GM18909 (cell line): Measurements from ENCODE around the gene SYNPR.

Experiments used
- ATAC-seq: cut with Tn5 transposase; IDR thresholded peaks from one replicate; pipeline ENCODE4 v1.9.1; 2021; ENCODE audit warnings: mild to moderate bottlenecking; ENCODE audit not compliant: unreplicated experiment, poor library complexity

The SYNPR gene

DNA sequence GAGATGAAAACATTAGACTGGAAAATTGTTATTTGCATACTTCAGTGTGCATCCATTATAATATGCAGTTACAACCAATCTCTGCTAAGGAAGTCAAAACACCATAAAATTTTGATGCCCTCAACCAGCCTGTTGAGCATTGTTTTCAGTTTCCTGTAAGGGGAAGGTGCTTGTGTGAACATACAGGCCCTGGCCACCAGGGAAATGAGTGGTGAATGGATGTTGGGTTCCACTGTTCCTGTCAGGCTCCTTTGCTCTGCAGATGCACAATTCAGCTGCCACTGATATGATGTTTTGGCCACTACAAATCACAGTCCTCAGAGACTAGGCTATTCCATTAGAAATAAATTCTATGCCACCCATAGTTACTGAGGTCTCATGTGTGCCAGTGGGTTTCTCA is 184.6 kb downstream of the SYNPR start:
- no peak for ATAC-seq

DNA sequence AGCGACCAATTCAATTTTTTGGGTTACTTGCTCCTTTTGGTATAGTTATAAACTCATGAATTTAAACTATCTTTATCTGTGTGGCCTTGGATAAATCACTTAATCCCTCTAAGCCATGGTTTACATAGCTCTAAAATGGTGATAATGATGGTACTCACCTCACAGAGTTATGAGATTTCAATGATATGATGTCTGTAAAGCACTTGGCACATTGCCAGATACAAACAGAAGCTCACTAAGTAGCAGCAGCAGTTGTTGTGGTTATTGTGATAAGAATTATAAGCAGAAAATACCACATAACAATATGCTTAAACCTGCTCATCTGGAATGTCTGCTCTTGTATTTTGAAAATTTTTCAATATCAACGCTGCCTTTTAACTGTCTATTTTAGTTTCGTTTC is 189.3 kb downstream of the SYNPR start:
- no peak for ATAC-seq

DNA sequence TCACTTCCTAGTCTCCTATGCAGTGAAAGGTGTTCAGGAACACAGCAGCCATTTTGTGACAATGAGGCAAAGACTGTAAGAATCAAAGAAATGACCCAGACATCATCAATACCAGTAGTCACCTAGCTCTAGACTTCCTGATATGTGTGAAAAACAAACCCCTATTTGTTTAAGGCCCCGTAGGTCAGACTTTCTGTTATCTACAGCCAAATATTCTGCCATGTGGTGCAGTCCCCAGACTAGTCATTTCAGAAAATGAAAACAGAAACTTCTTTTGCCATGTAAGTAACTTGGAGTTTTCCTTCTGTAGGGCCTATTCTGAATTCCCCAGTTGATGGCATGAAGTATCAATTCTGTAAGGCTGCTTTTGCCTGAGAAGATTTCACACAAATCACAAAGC is 192.6 kb downstream of the SYNPR start:
- no peak for ATAC-seq

DNA sequence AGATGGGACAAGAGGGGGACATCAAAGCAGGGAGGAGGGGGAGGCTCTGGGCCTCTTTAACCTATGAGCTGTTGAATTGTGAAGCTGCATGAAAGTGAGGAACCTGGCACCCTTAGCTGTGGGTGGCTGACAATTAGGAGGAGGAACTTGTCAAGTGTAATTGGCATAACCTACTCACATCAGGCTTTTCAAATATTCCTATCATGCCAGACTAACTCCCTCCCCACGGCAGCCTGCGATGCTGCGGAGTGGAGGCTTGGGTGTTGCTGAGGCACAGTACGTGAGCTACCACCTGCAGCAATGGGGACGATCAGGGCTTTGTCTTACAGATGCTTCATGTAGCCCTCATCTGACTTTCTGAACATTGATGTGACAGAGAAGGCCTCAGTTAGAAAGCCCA is 193.7 kb downstream of the SYNPR start:
- ATAC-seq: no peak

DNA sequence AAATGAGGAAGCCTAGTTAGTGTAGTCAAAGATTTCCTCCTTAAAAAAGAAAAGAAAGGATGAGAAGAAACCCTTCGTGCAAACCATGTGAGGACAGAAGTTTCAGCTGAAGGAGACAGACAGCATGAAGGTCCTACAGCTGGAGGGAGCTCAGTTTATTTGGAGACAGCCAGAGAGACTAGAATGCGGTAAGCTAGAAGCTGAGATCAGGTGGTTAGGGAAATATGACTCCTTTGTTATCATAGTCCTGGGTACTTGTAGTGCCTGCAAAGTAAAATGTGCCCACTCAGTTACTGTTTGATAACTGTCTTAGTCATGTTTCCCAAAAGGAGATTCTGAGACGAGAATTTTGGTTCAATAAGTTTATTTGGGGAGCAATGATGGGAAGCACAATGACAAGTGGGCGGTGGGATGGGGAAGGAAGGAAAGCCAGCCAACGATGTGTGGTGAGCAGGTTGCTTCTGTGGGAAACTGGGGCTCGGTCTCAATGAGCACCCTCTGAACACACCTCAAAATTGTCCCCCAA is 195.6 kb downstream of the SYNPR start:
- ATAC-seq: no peak

DNA sequence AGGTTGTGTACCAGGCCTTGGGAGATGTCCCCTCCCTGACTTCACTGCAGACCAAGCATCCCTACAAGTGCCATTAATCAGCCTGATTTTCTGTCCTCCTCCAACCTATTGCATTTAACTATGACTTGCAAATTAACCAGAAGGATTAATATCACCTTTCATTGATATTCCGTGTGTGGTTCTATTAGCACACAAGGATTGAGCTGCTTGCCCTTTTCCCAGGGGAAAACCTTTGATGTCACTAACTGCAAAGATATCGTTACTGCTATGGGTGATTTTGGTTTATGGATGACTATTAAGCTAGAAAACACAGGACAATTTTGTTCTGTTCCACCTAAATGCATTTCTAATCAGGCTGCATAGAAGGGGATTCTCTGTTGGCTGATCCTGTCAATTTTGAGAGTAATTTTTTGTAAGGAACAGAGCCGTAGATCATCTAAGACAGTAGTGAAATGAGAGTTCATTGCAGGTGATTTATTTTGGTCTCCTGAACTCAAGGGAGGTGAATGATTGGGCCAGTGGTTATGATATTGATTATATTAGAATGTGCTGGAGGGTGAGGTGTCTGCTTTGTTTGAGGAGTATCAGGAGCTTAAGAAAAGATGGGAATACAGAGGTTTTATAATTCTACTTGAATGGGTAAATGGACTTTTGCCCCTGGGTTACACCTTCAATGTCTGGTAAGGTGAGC is 196.9 kb downstream of the SYNPR start:
- ATAC-seq: no peak

DNA sequence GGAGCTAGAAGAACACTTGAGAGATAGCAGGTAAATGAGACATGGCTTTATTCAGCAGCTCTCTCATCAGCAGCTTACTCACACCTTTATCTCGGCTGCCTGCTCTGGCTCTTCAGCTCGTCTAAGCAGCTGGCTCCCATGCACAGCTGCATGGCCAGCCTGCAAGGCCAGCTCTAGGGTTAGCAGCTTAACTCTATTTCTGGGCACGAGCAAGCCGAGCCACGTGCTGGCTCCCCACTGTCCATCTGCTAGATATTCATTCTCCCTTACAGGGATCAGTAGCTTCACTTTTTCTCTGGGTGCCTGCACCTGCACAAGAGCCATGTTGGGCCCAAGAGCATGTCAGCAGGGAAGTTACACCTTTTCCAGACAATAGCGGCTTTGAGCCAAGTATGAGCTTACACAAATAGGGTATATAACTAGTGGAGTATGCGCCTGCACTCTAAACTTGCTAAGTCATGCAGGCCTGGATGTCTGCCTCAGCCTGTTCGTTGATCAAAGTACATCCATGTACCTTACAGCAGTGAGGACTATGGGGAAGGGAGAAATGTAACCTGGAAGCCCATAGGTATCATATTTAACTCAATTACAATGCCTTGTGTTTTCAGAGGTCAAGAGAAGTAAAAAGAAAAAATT is 199.5 kb downstream of the SYNPR start:
- ATAC-seq: no peak

DNA sequence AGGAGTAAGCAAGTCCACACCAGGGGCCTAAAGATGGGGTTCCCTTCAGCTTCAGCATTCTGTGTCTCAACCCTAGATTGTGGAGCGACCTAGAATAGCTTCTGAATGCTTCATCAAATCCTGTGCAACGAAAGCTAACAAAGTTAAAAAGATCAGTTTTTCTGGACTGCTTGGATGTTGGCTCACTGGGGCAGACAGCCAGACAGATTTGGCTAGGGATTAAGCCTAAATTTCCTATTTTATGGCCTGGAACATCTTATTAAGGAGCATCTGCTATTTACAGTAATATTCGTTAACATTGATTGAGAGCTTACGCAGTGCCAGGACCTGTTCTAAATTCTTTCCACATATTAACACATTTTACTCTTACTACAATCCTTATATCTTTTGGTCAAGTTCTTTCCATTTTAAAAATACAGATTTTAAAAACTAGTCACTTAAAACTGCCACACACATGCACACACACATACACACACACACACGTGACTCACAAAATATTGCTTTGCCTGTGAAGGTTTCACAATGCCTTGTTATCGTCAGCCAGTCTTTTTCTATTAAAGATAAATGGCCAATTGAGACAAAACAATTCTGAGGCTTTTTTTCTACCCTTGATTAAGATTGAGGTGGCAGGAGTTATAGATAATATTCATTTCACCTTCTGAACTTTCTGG is 201.0 kb downstream of the SYNPR start:
- ATAC-seq: no peak

DNA sequence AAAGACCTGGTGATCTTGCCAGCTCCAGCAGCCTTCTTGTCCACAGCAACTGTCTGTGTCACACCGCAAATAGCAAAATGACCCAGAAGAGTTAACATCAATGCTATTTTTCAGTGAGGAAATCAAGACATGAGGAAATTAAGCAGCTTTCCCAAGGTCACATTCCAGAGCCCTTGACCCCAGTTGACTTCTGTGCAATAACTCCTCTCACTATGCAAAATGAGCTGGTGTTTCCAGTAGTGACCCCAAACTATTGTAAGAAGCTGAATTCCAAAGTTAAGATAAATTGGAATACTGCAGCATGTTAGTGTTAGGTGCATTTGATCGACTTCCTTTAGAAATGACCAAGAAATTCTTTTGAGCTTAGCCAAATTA is 201.5 kb downstream of the SYNPR start:
- no peak for ATAC-seq

DNA sequence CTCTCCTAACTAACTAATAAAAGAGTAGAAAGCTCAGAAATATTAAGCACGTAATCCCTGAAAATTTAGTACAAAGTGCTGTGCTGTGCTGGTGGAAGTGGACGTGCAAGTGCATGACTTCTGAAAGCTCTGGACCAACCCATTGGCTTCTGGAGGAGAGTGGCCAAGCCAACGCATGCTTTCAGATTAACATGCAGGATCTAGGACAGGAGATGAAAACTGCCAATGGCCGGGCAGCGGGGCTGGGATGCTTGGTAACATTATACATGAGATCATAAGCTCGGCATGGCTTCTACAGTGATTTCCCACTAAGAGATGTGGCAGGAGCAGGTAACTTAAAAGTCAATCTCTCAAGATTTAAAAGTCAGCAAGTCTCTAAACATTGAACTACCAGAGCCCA is 203.5 kb downstream of the SYNPR start:
- no peak for ATAC-seq

DNA sequence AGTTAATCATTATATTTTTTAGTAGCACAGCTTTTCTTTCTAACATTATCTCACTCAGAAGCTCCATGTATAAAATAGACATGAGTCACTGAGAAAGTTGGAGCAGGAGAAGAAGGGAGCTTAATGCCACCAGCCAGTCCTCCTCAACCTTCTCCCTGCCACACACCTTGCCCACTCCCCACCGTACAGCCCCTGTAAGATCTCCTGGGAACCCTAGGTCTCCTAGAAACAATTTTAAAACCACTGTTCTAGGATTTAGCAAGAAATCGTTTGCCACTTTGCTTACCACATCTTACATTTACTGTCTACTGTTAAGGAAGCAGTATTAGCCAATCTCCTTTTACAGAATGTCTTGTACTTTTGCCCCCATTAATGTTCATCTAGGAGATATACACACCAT is 204.2 kb downstream of the SYNPR start:
- ATAC-seq: no peak

DNA sequence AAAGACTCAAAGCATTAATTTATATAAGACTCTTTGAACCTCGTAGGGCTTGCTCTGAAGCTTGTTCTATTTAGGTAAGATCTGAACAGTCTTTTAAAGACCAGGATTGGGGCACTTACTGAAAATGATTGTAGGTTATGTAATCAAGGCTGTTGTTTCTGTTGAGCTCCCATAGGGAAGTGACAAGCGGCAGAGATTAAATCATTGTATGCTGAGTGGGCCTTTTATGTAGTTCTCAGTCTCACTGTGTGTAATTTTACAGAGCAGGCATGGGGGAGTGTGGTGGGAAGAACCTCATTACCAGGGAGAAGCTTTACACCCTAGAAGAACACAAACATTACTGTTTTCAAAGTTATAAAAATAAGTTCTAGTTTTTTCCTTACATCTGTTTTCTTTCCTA is 214.4 kb downstream of the SYNPR start:
- no peak for ATAC-seq

DNA sequence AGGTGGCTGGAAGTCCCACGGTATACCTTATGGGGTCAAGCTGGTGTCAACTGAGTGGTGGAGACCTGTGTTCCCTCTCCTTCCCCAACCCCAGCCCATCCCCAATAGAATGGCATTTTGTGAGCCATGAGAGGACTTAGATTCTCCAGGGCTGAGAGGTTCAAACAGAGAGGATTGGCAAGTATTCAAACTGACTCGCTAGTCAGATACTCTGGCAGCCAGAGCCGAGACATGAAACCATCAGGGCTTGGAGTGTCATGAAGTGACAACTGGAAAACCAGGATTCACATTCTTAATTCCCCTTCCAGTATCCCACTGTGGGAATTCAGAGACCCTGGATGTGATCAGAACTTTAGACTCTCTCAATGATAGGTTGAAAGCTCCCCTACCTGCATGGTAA is 215.0 kb downstream of the SYNPR start:
- no peak for ATAC-seq

DNA sequence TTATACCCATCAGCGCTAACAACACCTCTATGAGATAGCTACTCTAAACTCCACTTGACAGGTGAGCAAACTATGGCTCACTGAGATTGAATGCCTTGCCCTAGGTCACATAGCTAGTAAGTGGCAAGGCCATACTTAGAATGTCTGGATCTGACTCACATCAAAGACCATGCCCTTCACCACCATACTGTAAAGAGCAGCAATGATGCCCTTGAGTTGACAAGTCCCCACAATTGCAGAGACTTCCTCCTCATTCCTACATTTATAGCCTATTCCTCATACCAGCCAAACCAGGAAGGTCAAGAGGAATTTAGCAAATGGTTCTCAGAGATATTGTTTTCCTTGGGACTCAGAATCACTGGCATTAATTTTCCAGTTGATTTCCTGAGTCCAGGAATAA is 216.5 kb downstream of the SYNPR start:
- ATAC-seq: no peak

DNA sequence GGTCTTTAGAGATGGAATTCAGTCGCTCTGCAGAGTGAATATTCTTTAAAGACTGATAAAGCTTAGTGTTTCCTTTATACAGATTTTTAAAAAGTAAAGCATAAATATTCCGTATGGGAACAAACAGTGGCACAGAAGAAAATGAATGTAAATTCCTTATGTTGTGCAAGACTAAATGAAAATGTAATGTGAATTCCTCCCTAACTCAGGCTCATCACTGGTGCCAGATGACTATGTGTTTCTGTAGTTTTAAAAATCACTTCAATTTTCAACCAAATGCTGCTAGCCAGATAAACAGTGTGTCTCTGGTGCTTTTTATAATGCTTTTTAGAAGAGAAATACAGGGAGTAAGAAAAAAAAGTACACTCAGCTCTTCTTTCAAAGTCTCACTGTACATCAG is 219.5 kb downstream of the SYNPR start:
- no peak for ATAC-seq

DNA sequence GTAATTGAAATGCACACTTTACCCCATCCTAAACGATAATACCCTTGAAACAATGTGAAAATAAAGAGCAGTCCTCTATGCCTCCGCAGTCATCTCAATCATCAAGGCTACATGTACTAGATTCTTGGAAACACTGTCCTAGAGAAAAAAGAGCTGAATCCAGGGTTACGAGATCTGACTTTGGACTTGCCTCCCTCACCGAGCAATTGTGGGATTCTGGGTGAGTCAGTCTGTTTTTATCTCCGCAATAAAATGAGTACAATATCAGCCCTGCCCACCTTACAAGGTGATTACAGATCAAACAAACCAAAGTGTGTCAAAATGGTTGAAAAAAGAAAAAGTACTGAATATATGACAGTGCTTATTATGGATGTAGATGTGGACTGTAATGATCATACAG is 222.1 kb downstream of the SYNPR start:
- no peak for ATAC-seq

DNA sequence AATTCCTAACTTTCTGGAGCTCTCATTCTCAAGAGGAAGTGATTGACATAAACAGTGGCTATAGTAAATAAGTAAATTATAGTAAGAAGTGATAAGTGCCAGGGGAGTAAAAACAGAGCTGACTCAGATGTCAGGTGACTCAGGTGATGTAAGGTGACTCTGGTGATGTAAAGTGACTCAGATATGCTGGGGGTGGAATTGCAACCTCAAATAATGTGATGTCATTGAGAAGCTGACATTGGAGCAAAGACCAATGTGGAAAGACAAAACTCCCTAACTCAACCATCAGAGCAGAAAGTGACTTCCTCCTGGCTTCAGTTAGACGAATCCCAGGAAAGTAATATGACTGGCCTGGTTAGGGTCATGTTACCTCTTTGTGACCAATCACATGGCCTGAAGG is 230.2 kb downstream of the SYNPR start:
- no peak for ATAC-seq

DNA sequence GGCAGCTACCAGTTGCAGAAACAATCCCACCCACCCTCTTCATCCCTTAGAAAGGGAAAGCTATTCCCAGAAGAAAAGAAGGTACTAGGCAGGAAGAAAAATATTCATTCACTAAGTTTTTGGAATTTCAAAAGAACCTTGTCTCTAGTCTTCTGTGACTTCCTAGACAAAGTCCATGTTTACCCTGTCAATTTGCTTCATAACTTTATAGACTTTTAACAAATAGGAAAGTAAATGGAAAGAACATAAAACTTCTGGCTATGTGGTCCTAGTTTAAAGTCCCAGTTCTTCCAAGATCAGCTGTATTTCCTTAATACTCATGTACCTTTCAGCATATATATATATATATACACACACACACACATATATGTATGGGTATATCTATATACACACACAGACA is 230.7 kb downstream of the SYNPR start:
- ATAC-seq: no peak

DNA sequence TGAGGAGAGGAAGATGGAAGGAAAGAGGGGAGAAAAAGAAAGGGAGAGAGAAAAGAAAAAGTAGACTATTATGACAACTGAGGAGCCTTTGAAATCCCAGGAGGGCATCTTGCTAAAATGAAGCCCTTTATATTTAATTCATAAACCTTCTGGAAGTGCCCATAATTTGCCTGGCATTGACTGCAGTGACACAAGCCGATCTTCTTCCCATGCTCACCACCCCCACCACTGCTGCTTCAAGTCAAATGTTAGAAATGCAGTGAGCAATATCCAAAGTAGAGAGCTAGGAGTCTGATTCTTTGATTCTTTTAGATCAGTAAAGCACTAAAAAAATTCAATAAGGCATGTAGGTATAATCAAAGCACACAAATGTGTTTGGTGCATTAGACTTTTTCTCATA is 235.7 kb downstream of the SYNPR start:
- no peak for ATAC-seq

DNA sequence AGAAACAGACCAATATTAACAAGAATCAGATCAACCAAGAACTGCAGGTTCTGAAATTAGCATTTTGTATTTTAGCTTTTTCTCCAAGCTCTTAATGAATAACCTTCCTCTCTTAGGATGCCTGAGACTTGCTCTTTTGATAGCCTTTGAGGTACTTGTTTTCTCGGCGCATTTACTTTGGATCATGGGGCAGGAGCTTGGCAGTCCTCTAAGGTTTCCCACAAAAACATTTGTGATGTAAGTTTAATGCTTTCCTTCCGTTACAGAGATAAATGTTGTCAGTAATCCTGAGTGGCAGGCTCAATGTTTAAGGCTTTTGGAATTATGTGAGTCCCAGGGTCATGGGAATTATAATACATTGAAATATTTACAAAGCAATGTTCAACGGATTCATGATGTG is 236.6 kb downstream of the SYNPR start:
- ATAC-seq: no peak

DNA sequence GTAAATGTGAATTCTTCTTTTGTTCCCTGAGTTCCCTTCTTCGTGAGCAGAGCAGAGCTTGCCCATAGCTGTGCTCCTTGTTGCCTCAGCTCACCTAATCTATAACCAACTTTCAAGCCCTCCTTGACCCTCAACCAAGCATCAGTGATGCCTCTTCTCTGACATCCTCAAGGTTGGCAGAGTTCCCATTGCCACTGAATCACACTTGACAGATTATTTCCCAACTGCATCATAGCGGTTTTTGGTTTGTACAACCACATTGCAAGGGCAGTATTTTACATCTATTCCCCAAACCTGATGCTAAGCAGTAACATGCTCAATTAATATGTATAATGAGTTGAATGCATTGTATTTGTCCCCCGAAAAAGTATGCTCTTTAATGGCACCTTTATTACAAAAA is 241.3 kb downstream of the SYNPR start:
- no peak for ATAC-seq

DNA sequence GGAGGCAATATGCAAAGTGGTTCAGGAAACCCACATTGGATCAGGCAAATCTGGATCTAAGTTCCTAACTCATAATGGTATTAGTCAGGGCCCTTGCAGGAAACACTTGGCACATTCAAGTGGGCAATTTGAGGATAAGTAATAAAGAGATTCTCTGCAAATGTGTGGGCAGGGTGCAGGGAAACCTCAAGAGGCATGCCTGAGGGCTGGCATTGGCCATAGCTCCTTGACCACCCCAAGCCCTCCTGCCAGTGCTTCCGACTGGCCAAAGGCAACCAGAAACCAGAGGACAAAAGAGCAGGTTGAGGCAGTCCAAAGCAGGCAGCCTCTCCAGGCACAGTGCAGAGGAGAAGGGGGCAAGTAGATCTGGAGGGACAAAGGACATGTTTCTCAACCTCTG is 243.5 kb downstream of the SYNPR start:
- ATAC-seq: no peak
